Thoracic aorta (tissue), 2 donors: ENCODE results near the gene BRCC3. TPM values are rescaled to one million over a fixed set of nuclear protein-coding genes. Genes with fewer than 3 reads are reported as not detected.

Experiments
- ATAC-seq: fragments of 150-250 bp; one replicate; pipeline ENCODE4 v1.8.0; 2017; ENCODE audit warnings: low read depth; ENCODE audit not compliant: insufficient number of reproducible peaks, low FRiP score
- DNase-seq: peaks from one replicate; pipeline ENCODE4 v3.0.0-alpha.2; 2020; ENCODE audit warnings: low spot score
- H3K27ac ChIP-seq, 2 donors: fragments of 200-600 bp; sonication (generic); 1 replicate in 1 of 2; 2 replicates in 1 of 2; pipeline ENCODE4 v1.5.1; 2016; ENCODE audit warnings: mild to moderate bottlenecking in 2 of 2, moderate library complexity in 2 of 2
- H3K27me3 ChIP-seq: fragments of 200-600 bp; sonication (generic); replicated peaks from 2 replicates; pipeline ENCODE4 v1.6.0; 2016; ENCODE audit warnings: mild to moderate bottlenecking; ENCODE audit not compliant: insufficient read depth
- H3K36me3 ChIP-seq: fragments of 200-600 bp; sonication (generic); one replicate; pipeline ENCODE4 v1.5.1; 2016
- H3K4me1 ChIP-seq, 2 donors: fragments of 200-600 bp; sonication (generic); 1 replicate in 1 of 2; 2 replicates in 1 of 2; pipeline versions ENCODE4 v1.5.1 to v1.6.0; 2016; ENCODE audit warnings: low read depth in 2 of 2, mild to moderate bottlenecking in 1 of 2; ENCODE audit not compliant: control insufficient read depth in 1 of 2
- H3K4me3 ChIP-seq: fragments of 200-600 bp; sonication (generic); 2 replicates; pipeline ENCODE4 v1.5.1; 2016; ENCODE audit warnings: mild to moderate bottlenecking
- H3K9me3 ChIP-seq: fragments of 200-600 bp; sonication (generic); 2 replicates; pipeline ENCODE4 v1.5.1; 2016
- CTCF ChIP-seq: fragments of 200-600 bp; sonication (generic); IDR thresholded peaks from one replicate; pipeline ENCODE4 v1.5.1; 2019; ENCODE audit warnings: antibody characterized with exemption
- total RNA-seq, 2 donors: library from RNA; depleted of rRNA; stranded (reverse); fragments of >200 nt; gene quantifications; one replicate each; pipeline versions ENCODE4 v1.1.0 to v1.2.3, GENCODE V29; 2016

Gene BRCC3
- total RNA-seq, 2 donors from 2014 or later = 6.2 to 14.2 TPM

DNA sequence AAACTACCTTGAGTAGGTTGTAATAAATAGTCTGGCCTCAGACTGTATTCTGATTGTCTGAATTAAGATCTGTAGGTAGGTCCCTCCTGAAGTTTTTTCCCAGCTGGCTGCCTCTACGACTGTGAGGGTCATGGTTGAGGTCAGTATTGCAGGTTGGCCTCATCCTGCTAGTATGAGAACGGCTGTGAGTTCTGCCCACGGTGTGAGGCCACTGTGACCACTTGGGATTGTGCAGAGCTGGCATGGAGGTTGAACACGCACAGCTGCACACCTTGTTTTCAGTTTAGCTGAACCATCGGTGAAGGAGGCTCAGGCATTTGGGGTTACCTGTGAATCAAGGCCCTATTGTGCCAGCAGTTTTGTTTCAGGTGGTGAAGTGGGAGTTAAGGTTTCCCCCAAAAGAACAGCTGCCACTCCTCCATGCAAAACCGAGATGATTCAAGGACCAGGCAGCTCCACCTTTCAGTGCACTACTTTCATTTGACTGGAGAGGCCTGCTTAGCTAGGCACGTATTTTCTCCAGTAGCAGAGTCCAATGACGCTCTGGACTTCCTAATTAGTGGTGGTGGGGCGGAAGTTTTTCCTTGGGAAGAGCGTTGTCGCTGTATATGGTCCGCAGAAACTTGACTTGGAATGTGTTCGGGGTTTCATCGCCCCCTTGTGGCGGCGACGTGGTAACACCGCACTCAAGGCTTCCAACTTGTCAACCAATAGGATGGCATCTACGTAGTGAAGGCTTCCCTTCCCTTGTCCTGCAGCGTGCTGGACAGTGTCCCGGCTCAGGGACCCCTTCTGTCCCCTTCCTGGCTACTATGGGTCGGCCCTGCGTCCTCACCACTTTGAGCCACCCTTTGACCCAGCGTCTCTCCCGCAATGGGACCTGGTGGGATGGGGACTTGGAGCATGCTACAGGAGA, 14.2 kb upstream of the BRCC3 start:
- Histone ChIP-seq H3K27me3 (no peaks in the 10 kb centered on the region), H3K36me3 (no peaks in the 10 kb centered on the region), H3K27ac (peak overlapping the region in 1 of 2 donors; percentile 44), H3K4me1 (no peaks in the 10 kb centered on the region), H3K9me3 (no peaks in the 10 kb centered on the region), H3K4me3 (peak overlapping the region; percentile 62)
- peak; percentile 82 for ATAC-seq
- DNase-seq = no peak
- peak; percentile 66 for TF ChIP-seq CTCF

GRCh38 chrX:155061760-155062159, 9.5 kb upstream of the BRCC3 start:
- Histone ChIP-seq H3K4me3 (no peak overlapping the region), H3K9me3 (no peaks in the 10 kb centered on the region), H3K27ac (no peak overlapping the region), H3K4me1 (no peaks in the 10 kb centered on the region), H3K36me3 (no peaks in the 10 kb centered on the region), H3K27me3 (no peaks in the 10 kb centered on the region)
- no peak for TF ChIP-seq CTCF
- no peak for DNase-seq
- ATAC-seq = no peak

DNA sequence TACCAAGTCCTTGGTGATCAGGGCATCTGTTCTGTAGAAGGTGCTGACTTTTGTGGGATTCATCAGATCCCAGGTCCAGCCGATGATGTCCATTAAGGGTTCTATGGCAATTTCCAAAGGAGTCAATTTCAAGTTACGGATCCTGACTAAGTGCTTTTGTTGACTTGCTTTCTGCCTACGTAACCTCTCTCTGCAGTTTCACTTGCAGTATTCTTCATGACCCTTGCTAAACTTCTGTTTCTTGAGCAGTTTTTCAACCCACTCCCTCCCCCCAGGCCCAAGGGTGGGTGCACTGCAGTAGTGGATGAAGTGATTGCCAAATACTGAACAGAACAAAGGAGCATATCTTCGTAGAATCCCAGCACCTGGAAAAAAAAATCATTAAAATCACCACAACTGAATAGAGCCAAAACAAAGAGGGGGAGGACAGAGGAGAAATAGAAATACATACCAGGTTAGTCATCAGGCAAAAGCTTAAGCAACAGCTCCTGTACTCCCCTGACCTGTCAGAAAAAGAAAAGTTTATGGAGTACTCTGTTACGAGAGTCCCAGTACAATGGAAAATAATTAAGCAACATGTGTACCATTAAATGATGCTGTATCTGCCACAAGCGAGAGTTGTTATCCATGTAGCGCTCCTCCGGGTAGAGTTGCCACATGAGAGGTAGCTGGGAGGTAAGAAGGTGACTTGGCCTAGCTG, 6.1 kb upstream of the BRCC3 start:
- H3K4me3 ChIP-seq = no peak overlapping the region
- no peaks in the 10 kb centered on the region for H3K4me1 ChIP-seq
- H3K36me3 ChIP-seq = no peaks in the 10 kb centered on the region
- no peak for TF ChIP-seq CTCF
- DNase-seq (no peak), ATAC-seq (no peak)
- no peaks in the 10 kb centered on the region for H3K9me3 ChIP-seq
- no peaks in the 10 kb centered on the region for H3K27me3 ChIP-seq
- no peak overlapping the region for H3K27ac ChIP-seq

DNA sequence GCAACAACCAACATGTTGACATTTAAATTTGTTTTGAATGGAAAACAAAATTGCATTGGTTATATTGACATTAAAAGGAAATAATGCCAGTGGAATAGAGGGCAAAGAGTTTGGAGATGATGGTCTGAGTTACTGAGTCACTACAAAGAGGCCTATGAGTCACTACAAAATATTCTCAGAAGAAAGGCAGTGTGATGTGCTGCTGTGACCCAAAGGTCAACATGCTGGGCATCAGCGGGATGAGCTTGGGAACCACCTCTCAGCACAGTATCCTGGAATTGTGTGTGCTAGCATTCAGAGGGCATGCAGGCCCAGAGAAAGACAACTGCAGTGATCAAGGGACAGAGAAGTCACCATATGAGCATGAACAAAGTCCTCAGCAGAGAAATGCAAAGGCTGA, 3.1 kb upstream of the BRCC3 start:
- ATAC-seq (no peak), DNase-seq (no peak)
- H3K4me1 ChIP-seq = peaks cover 4 to 7% of the 10 kb centered on the region in 2 donors
- TF ChIP-seq CTCF = no peak
- no peaks in the 10 kb centered on the region for H3K9me3 ChIP-seq
- H3K36me3 ChIP-seq = no peaks in the 10 kb centered on the region
- H3K27me3 ChIP-seq = no peaks in the 10 kb centered on the region
- H3K27ac ChIP-seq = no peak overlapping the region
- H3K4me3 ChIP-seq = no peak overlapping the region

- H3K27me3 ChIP-seq = no peaks in the 10 kb centered on the region
- no peak overlapping the region for H3K27ac ChIP-seq
- no peaks in the 10 kb centered on the region for H3K9me3 ChIP-seq
- no peaks in the 10 kb centered on the region for H3K36me3 ChIP-seq
- H3K4me1 ChIP-seq = peaks cover 4 to 7% of the 10 kb centered on the region in 2 donors
- H3K4me3 ChIP-seq = peak overlapping the region; percentile 86
- no peak for DNase-seq
- no peak for TF ChIP-seq CTCF
- ATAC-seq = no peak
Observed at GRCh38 chrX:155069414-155069813, 1.9 kb upstream of the BRCC3 start.
